GM19043 (cell line): Measurements from ENCODE around the gene CYP2C8.
"Not testable (repeated sequence)": the region's sequence is repeated elsewhere in the genome, so short reads cannot be mapped to it uniquely, and the experiment has no call there.

Experiments used
- ATAC-seq: cut with Tn5 transposase; IDR thresholded peaks from one replicate; pipeline ENCODE4 v1.9.1; 2021; ENCODE audit warnings: low read depth; ENCODE audit not compliant: unreplicated experiment

CYP2C8 gene

DNA sequence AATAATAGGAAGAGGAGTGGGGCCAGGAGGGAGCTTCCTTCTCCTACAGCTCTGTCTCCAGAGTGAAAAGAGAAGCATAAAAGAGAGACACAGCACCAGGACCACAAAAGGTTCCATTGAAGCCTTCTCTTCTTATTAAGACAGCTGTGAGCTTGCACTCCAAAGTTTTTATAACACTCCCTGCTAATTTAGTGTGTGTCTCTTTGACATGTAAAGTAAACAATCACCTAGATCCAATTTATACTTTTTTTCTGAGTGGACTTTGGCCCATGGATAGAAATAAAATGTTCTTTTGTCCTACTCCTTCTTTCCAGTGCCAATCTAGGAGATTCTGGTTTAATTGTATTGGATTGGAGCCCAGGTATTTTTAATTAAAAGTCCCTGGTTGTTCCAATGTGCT, at the start of gene CYP2C8:
Gene CYP2C8, minus strand, starts transcription at position 212 of the 400 bp plus-strand sequence. Its CDS starts 95 bp downstream, at position 117.
- no peak for ATAC-seq

- no peak for ATAC-seq
Measured at GRCh38 chr10:95116869-95117269, 47.6 kb upstream of the CYP2C8 start.

- not testable (repeated sequence) for ATAC-seq
Measured at GRCh38 chr10:95110823-95111222, 41.5 kb upstream of the CYP2C8 start.

- no peak for ATAC-seq
Measured at GRCh38 chr10:95097805-95098204, 28.5 kb upstream of the CYP2C8 start.

GRCh38 chr10:95096143-95096542, 26.8 kb upstream of the CYP2C8 start:
- ATAC-seq = no peak

- ATAC-seq = not testable (repeated sequence)
Measured at GRCh38 chr10:95079626-95080025, 10.3 kb upstream of the CYP2C8 start.

DNA sequence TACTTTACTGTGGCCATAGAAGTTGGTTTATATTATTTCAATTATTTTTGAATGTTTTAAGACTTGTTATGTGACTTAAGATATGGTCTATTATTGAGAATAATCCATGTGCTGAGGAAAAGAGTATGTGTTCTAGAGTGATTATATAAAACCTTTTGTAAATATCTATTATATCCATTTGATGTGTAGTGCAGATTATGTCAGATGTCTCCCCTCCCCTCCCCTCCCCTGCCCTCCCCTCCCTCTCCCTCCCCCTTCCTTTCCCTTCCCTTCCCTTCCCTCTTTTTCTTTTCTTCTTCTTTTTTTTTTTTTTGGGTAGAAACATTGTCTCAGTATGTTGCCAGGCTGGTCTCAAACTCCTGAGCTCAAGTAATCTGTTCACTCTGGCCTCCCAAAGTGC, 8.3 kb upstream of the CYP2C8 start:
- ATAC-seq = no peak

DNA sequence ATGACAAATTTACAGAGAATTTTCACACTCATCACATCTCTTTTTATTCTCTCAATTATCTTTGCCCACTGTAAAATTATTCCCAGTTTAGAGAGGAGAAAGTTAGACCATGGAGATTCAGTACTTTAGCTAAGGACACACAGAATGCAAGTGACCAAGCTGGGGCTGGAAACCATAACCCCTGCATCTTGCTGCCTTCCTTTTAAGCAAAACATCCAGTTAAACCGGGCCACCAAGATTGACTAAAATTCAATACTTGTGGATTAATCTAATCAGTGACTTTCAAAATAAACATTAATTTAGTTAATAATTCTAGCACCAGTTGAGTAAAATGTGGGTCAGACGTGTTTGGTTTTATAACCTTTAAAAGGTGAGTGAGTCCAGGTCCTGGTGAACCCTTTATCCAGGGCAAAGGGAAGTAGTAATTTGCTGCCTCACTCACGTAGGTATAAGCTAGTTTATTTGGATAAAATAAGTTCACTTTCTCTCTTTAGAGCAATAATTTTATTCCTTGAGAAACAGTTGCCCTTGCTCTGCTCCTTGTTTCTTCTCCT, 1.9 kb upstream of the CYP2C8 start:
- ATAC-seq = no peak

- not testable (repeated sequence) for ATAC-seq
Measured at GRCh38 chr10:95064125-95064524, 5.2 kb downstream of the CYP2C8 start.

DNA sequence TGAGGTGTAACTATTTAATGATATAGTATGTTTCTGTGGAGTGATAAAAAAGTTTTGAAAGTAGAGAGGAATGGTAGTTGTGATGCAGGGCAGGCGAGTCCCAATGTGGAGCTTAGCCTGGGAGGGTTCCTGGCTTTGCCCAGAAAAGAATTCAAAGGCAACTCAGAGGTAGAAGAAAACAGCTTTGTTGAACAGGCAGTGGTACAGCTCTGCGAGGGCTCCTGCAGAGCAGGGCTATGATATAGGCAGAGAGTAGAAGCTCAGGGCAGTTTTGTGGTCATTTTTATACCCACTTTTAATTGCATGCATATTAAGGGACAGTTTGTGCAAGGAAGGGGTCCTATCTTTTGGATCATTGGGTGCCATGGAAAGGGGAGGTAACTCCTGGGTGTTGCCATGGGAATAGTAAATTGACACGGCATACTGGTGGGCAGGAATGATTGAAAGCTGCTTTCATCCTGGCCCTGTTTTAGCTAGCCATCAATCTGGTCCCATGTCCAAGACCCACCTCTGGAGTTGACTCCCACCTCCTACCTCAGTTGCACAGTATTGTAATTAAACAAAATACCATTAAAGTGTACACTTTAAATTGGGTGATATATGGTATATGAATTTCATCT, 12.4 kb downstream of the CYP2C8 start:
- ATAC-seq = no peak

- no peak for ATAC-seq
Measured at GRCh38 chr10:95049919-95050318, 19.4 kb downstream of the CYP2C8 start.

GRCh38 chr10:95048206-95048605, 21.1 kb downstream of the CYP2C8 start:
- ATAC-seq = no peak

DNA sequence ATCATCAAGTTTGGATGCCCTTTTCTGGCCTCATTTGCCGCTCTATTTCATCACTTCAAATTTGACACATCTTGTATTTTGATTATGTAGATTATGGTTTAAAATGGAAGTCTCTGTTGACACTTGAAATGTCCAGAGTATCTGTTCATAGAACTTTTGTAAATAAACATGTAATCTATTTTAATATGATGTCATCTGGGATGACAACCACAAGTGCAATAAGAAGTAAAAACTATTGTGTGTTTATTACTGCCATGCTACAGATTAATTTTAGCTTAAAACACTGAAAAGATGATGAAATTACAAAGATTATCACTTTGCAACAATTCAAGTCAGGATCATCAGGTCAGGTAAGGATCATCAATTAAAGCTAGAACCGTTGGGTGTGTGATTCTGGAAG, 30.0 kb downstream of the CYP2C8 start:
- no peak for ATAC-seq

GRCh38 chr10:95035332-95036295, 33.7 kb downstream of the CYP2C8 start:
- no peak for ATAC-seq

GRCh38 chr10:95034401-95034800, 34.9 kb downstream of the CYP2C8 start:
- no peak for ATAC-seq

DNA sequence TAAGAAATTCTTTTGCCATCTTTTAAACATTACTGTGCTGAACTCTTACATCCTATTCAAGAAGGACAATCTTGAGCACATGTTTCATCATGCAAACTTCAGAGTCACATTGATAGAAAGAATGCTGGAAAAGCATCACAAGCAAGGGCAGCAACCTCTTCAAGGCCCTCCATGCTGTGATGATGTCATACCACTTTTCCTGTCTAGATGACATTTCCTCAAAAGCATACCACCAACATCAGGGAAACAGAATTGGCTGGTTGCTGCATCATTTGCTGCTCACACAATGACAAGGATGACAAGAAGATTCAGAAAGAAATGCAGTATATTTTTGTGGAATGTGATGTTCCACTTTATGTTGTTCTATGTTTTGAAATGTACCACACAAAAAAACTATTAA, 37.6 kb downstream of the CYP2C8 start:
- no peak for ATAC-seq

GRCh38 chr10:95026461-95026860, 42.8 kb downstream of the CYP2C8 start:
- no peak for ATAC-seq

DNA sequence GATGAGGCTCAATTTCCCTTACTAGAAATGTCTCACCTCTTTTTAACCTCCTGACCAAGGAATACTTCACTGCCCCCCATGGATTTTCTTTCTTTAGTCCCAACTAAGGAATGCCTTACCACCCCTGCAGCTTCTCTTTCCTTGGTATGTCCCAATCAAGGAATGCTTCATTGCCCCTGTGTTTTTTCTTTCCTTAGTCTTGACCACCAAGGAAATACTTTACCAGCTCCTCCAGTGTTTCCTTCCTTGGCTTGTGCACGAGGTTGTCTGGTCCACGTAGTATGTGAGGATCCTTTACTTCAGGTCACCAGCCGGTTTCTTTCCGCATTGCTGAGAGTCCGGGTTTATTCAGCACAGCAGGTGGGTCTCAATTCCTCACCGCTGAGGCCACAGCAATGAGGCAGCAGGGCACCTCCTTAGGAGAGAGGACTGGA, 71.5 kb downstream of the CYP2C8 start:
- ATAC-seq = no peak

- no peak for ATAC-seq
Measured at GRCh38 chr10:94992811-94993210, 76.5 kb downstream of the CYP2C8 start.

GRCh38 chr10:94991243-94991888, 77.9 kb downstream of the CYP2C8 start:
- ATAC-seq = no peak

DNA sequence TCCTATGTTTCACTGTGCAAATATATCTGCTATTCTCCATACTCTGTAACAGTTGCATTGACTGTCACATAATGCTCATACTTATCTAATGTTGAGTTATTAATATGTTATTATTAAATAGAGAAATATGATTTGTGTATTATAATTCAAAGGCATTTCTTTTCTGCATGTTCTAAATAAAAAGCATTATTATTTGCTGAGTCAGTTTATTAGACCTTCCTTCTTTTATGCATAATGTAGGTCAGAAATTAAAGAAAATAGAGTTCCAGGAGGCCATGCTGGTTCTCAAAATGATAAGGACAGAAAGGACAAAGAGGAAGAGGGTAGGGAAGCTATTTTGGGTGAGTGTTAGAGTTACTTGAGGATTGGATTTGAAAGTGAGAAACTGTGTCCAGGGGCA, 80.1 kb downstream of the CYP2C8 start:
- no peak for ATAC-seq
